HG03064 (cell line): ENCODE measurements around the gene REPS1.
"Not testable (repeated sequence)": the region's sequence is repeated elsewhere in the genome, so short reads cannot be mapped to it uniquely, and the experiment has no call there.

Source experiments
- ATAC-seq: cut with Tn5 transposase; IDR thresholded peaks from one replicate; pipeline ENCODE4 v1.9.1; 2021; ENCODE audit warnings: low read depth; ENCODE audit not compliant: unreplicated experiment

The REPS1 gene

DNA sequence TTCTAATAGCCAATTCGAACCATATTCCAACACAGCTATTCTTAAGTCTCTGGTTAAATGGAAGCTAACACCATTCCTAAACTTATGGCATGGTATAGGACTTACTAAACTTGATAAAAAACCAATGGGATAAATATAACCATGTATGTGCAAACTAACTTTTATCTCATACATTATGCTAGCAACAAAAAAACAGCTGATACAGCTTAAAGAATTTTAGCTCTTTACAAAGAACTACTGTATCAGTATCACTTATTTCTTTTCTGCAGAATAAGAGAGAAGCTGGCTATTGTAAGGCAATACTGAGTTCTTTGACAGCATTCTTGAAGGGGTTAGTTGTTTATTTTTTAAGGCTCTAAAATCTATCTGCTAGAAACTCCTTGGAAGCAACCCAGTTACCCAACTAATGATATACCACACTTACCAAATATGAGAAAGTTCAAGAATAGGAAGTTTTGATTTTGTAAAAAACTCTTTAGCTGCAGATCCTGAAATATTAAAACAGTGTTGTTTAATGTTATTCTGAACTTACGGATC lies 44.9 kb downstream of the REPS1 start:
- ATAC-seq = no peak

GRCh38 chr6:138936873-138937272 lies 51.2 kb downstream of the REPS1 start:
- not testable (repeated sequence) for ATAC-seq

- no peak for ATAC-seq
Observed at GRCh38 chr6:138931660-138932059, 56.4 kb downstream of the REPS1 start.

DNA sequence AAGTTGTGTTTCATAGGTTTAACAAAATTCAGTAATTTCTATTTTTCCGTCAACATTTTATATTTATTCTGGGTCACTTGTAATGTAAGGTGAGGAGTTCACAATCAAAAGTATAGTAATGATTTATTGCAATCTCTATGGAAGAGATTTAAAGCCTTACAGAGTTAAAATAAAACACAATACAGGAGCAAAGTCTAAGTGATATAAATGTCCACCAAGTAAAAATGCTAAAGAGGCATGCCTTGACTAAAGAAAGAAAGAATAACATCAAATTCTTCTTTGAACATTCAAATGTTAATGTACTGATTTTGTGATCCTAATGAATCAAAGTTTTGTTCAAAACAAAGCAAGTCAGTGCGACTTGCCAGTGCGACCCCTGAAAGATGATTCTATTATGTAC lies 61.5 kb downstream of the REPS1 start:
- ATAC-seq = no peak

DNA sequence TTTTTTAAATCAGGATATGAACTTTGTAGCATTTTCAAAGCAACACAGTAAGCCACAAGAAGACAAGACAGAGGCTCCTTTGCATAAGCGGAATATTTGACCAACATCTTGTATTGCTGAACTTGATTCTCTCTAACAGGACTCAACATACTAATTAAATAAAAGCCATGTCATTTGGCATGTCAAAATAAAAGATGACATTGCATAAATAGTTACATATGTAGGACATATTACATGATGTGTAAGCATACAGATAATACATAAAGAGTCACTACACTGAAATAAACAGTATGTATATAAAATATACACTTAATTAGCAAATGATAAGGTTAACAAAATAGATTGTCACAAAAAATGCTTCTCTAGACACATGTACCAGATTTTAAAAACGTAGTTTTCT lies 62.2 kb downstream of the REPS1 start:
- no peak for ATAC-seq

GRCh38 chr6:138923561-138923960 lies 64.5 kb downstream of the REPS1 start:
- no peak for ATAC-seq

GRCh38 chr6:138920906-138921305 lies 67.1 kb downstream of the REPS1 start:
- no peak for ATAC-seq

DNA sequence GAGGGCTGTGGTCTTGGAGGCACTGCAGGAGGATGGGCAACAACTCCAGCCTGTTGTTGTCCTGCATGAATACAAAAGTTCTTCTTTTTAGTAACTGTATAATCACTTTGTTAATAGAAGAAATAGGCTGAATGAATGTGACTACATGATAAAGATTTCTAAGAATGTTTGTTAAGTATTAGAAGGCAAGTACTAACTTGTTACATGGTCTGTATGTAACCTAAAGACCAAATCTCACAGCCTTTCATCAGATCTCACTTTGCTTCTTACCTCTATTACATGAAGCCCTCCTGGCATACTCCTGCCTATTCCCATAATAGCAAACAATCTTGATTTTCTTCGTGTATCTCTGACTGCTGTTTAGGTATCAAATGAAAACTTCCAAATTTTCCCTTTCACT lies 73.4 kb downstream of the REPS1 start:
- ATAC-seq = no peak

GRCh38 chr6:138912308-138912707 lies 75.7 kb downstream of the REPS1 start:
- no peak for ATAC-seq

GRCh38 chr6:138909975-138910374 lies 78.1 kb downstream of the REPS1 start:
- ATAC-seq = no peak

DNA sequence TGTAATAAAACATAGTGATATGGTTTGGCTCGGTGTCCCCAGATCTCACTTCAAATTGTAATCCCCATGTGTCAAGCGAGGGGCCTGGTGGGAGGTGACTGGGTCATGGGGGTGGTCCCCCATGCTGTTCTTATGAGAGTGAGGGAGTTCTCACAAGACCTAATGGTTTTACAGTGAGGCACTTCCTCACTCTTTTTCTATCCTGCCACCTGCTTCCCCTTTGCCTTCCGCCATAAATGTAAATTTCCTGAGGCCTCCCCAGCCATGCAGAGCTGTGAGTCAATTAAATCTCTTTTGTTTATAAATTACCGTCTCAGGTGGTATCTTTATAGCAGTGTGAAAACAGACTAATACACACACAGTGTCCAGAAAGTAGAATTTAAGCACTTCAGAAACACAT lies 78.5 kb downstream of the REPS1 start:
- no peak for ATAC-seq

DNA sequence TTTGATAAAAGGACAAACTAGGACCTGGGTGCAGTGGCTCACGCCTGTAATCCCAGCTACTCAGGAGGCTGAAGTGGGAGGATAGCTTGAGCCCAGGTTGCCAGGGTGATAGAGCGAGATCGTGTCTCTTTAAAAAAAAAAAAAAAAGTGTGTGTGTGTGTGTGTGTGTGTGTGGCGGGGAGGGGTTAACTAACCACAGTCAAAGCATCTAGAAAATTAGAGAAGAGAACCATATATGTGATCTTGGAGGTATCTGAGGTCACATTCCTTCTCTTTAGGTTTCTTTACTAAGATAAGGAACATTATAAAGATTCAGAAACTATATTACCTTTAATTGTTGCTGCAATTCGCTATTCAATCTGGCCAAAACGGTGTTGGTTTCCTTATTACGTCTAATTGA lies 80.9 kb downstream of the REPS1 start:
- ATAC-seq = no peak

- no peak for ATAC-seq
Observed at GRCh38 chr6:138897031-138897430, 91.0 kb downstream of the REPS1 start.

DNA sequence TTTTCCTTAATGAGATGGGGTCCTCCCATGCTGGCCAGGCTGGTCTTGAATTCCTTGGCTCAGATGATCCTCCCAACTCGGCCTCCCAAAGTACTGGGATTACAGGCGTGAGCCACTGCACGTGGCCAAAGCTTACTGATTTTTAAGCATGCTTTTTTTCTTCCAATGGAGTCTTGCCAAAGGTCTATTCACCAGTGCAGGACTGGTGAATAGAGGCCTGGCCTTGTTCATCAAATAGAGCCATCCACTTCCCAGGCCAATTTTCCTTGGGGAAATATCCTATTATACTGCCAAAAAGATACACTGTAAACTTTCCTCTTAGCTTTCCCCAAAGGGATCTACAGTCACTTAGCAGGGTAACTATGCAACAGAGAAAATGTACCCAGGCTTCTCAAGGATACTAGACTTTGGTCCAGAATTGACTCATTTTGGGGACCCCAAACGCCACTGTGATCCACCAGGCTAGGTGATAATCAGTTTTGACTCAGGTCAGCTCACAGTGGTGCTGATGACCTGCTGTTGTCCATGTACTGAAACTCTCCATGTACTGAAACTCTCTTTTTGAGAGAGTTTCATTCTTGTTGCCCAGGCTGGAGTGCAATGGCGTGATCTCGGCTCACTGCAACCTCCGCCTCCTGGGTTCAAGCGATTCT lies 91.8 kb downstream of the REPS1 start:
- ATAC-seq = no peak

- ATAC-seq = no peak
Observed at GRCh38 chr6:138891255-138891986, 96.6 kb downstream of the REPS1 start.

DNA sequence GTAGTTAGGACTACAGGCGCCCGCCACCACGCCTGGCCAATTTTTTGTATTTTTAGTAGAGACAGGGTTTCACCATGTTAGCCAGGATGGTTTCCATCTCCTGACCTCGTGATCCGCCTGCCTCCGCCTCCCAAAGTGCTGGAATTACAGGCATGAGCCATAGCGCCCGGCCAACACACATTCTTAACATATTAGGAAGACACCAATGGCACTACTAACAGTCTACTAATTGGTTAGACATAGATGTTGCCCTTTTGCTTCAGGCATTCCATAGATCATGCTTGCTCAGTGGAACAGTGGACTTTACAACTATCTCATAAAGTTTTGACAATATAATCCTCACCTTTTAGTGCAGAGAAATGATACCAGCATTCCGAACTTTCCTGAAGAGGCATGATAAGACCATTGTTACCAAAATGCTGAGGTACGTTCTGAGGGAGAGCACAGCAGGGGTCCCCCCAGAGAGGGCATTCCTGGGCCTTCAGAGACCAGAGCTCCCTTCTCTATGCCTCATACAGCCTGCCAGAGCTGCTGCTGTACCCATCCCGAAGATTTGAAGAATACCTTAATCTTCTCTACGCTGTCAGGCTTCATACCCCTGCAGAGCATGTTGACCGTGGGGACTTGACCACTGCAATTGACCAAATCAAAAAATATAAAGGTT lies 102.8 kb downstream of the REPS1 start:
- no peak for ATAC-seq

GRCh38 chr6:138882369-138883017 lies 105.6 kb downstream of the REPS1 start:
- peak; percentile 68 for ATAC-seq

GRCh38 chr6:138873191-138873590 lies 114.9 kb downstream of the REPS1 start:
- ATAC-seq = no peak

GRCh38 chr6:138869398-138869797 lies 118.7 kb downstream of the REPS1 start:
- no peak for ATAC-seq

DNA sequence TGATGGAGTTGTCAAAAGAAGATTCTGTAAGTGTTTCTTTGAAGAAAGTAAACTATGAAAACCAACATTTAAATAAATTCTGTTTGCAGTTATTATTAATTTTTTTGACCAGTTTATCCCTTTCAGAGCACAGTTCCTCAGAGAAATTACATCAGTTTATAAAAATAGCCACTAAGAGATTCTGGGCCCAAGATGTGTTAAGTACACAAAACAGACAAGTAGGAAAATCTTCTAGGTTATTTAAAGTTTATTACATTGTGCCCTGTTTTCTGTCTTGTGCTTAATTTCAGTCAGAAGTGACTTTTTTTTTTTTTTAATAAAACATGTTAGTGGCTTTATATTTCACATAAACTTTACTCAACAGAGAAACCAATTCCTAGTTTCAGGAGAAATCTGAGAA lies 119.9 kb downstream of the REPS1 start:
- ATAC-seq = no peak

DNA sequence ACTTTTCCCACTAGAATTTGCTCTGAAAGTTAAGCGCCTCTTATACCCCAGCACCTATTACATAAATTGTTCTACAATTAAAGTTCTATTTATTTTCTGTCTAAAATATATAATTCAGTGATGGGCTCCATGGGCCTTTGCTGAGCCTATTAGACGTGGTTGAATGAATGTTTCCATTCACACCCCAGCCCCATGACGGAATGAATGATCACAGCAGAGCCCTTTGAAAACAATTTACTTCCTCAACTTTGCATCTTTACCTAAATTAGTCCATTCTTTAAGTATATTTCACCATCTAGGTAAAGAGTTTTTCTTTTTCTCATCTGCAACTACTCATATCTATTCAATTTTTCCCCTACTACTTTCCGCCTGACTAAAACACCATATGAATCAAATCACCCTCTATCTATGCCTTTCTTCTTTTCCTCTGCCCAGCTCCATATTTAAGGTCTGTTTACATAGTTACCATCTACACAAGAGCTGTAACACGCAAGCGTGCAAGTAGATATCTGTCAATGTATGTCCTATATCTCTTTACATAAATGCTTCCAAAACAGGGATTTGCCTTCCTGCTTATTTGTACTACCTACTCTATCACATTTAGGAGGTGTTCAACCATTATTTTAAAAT lies 122.5 kb downstream of the REPS1 start:
- no peak for ATAC-seq
